Fibroblast of pulmonary artery (primary cell): ENCODE data around the gene SERGEF.
"Not testable (repeated sequence)": the region's sequence is repeated elsewhere in the genome, so short reads cannot be mapped to it uniquely, and the experiment has no call there.

ENCODE experiments used
- DNase-seq: peaks from one replicate; pipeline ENCODE4 v3.0.0-alpha.2; 2010; ENCODE audit warnings: low read depth
- H3K4me3 ChIP-seq: replicated peaks from 2 replicates; pipeline ENCODE4 v1.5.1; 2011; ENCODE audit warnings: low read depth, mild to moderate bottlenecking, control low read depth, low read length, moderate library complexity
- CTCF ChIP-seq: IDR thresholded peaks from 2 replicates; pipeline ENCODE4 v1.5.1; 2011; ENCODE audit warnings: mild to moderate bottlenecking, control low read depth, low read length, inconsistent platforms; ENCODE audit errors: missing control alignments

SERGEF gene

DNA sequence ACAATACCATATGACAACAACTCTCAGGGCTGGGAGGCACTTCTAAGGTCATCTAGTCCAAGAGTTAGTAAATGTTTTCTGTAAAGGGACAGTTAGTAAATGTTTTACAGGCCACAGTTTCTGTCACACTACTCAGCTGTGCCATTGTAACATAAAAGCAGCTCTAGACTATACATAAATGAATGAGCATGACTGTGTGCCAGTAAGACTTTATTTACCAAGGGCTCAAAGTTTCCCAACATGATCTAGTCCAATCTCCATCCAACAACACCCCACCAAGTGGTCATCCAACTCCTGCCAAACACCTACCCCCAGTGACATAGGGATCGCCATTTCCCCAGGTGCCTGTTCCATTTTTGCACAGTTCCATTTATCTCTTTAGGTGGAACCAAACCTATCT, 12.1 kb downstream of the SERGEF start:
- no peak for TF ChIP-seq CTCF
- DNase-seq, result no peak
- no peak overlapping the region for H3K4me3 ChIP-seq

GRCh38 chr11:18000128-18000527, 12.7 kb downstream of the SERGEF start:
- not testable (repeated sequence) for DNase-seq, H3K4me3 ChIP-seq

DNA sequence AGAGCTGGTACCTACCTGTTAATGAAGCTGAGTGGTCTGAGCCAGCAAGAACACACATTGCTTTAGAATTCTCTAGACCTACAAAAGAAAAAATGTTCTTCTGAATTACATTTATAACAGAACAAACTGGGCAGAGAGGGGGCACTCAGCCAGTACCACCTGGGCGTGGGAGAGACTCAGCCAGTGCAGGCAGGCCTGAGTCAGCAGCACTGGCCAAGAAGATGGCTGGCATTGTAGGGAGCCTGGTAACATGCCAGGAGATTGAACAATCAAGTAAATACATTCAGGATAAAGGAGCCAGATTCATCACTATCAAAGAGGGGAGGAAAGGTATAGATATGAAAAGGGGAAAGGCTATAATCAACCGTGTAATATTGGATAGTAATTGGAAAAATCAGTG, 19.9 kb downstream of the SERGEF start:
- no peak overlapping the region for H3K4me3 ChIP-seq
- TF ChIP-seq CTCF, result no peak
- DNase-seq, result no peak

- H3K4me3 ChIP-seq, result no peak overlapping the region
- TF ChIP-seq CTCF, result peak; percentile 95
- DNase-seq, result peak; percentile 76
Observed at GRCh38 chr11:17991783-17992433, 20.9 kb downstream of the SERGEF start.

DNA sequence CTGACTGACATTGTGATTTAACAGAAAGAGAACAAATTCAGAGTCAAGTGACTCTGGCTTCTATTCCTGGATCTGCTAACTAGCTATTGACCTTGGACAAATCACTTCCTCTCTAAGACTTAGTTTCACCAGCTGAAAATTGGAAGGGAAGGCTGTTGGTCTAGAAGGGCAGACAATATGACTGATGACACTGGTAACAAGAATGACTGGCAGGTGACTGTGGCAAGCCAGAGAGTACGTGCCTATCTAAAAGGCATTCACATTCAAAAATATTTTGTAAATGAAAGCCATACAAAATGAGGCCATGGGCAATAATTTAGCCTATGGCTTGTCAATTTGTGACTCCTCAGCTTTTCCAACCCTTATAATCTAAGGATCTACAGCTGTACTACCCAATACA, 23.5 kb downstream of the SERGEF start:
- no peak for DNase-seq
- H3K4me3 ChIP-seq, result no peak overlapping the region
- no peak for TF ChIP-seq CTCF

- TF ChIP-seq CTCF, result no peak
Observed at GRCh38 chr11:17988465-17988864, 24.4 kb downstream of the SERGEF start.

DNA sequence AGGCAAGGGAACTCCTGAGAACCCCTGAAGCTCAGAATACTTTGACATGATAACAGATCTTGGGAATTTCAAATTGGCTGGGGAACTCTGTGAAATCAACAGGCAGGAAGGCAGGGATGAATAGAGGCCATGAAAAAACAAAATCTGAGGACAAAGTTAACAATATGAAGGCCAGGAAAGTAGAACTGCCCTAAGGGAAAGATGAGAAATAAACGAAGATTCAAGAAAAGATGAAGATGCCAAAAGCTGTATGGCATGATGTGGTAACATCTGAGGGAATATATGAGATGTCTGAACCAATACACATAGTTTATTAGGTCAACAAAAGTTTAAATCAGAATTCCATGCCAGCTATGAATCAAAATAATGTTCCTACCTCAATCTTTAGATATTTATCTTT, 25.0 kb downstream of the SERGEF start:
- no peak overlapping the region for H3K4me3 ChIP-seq
- no peak for DNase-seq
- TF ChIP-seq CTCF, result no peak

More at GRCh38 chr11:17988465-17988864, 24.4 kb downstream of the SERGEF start:
- DNase-seq, result no peak
- H3K4me3 ChIP-seq, result no peak overlapping the region
